Hematopoietic multipotent progenitor cell treated with erythropoietin and hydrocortisone succinate and interleukin-3 and kit ligand, for 6 days (in vitro differentiated cells): ENCODE measurements around the gene ESYT3.

Experiments
- DNase-seq: peaks from one replicate; pipeline ENCODE4 v3.0.0-alpha.2; 2015

ESYT3 gene

GRCh38 chr3:138434276-138434874 is at the start of gene ESYT3:
Gene ESYT3, plus strand, starts transcription at chr3:138434616. Its CDS starts 183 bp downstream, at chr3:138434799.
- DNase-seq, result peak; percentile 84

- no peak for DNase-seq
Measured at GRCh38 chr3:138384976-138385375, 49.4 kb upstream of the ESYT3 start.

GRCh38 chr3:138389144-138389601 is 45.2 kb upstream of the ESYT3 start:
- DNase-seq, result no peak

- no peak for DNase-seq
Measured at GRCh38 chr3:138389841-138390581, 44.4 kb upstream of the ESYT3 start.

GRCh38 chr3:138390582-138390932 is 43.9 kb upstream of the ESYT3 start:
- DNase-seq, result no peak

- DNase-seq, result no peak
Measured at GRCh38 chr3:138394156-138394555, 40.3 kb upstream of the ESYT3 start.

- DNase-seq, result no peak
Measured at GRCh38 chr3:138394686-138395085, 39.7 kb upstream of the ESYT3 start.

GRCh38 chr3:138395865-138396751 is 38.3 kb upstream of the ESYT3 start:
- no peak for DNase-seq

- DNase-seq, result no peak
Measured at GRCh38 chr3:138396752-138397410, 37.5 kb upstream of the ESYT3 start.

GRCh38 chr3:138397983-138398382 is 36.4 kb upstream of the ESYT3 start:
- peak; percentile 21 for DNase-seq

- DNase-seq, result no peak
Measured at GRCh38 chr3:138398791-138399575, 35.4 kb upstream of the ESYT3 start.

GRCh38 chr3:138399766-138400165 is 34.6 kb upstream of the ESYT3 start:
- DNase-seq, result no peak

- no peak for DNase-seq
Measured at GRCh38 chr3:138400651-138401070, 33.8 kb upstream of the ESYT3 start.

- DNase-seq, result no peak
Measured at GRCh38 chr3:138401834-138402233, 32.6 kb upstream of the ESYT3 start.

GRCh38 chr3:138404121-138404520 is 30.3 kb upstream of the ESYT3 start:
- no peak for DNase-seq

GRCh38 chr3:138405001-138405400 is 29.4 kb upstream of the ESYT3 start:
- DNase-seq, result no peak

- DNase-seq, result no peak
Measured at GRCh38 chr3:138405486-138405885, 28.9 kb upstream of the ESYT3 start.

GRCh38 chr3:138406606-138407005 is 27.8 kb upstream of the ESYT3 start:
- DNase-seq, result no peak

- DNase-seq, result no peak
Measured at GRCh38 chr3:138407236-138407907, 27.0 kb upstream of the ESYT3 start.

GRCh38 chr3:138408751-138409570 is 25.5 kb upstream of the ESYT3 start:
- no peak for DNase-seq
